SK-N-MC (cell line): ENCODE measurements around the gene SLC6A6.

Experiments used
- DNase-seq: peaks from one replicate; pipeline ENCODE4 v3.0.0-alpha.2; 2011; ENCODE audit warnings: low read depth, low spot score
- H3K27ac ChIP-seq: fragments of 200-600 bp; sonication (generic); 2 replicates; pipeline ENCODE4 v1.5.1; 2016; ENCODE audit warnings: mixed run types
- H3K36me3 ChIP-seq: fragments of 200-600 bp; sonication (generic); 2 replicates; pipeline ENCODE4 v1.6.1; 2017; ENCODE audit warnings: antibody characterized with exemption, low read length, mixed read lengths; ENCODE audit not compliant: insufficient read depth
- H3K4me3 ChIP-seq: fragments of 200-600 bp; sonication (generic); 2 replicates; pipeline ENCODE4 v1.5.1; 2016
- H3K9ac ChIP-seq: fragments of 200-600 bp; sonication (generic); 2 replicates; pipeline ENCODE4 v1.8.0; 2017; ENCODE audit warnings: mixed run types, mixed read lengths; ENCODE audit not compliant: insufficient read length
- H3K9me3 ChIP-seq: fragments of 200-600 bp; sonication (generic); 2 replicates; pipeline ENCODE4 v1.6.1; 2017; ENCODE audit warnings: low read depth, mild to moderate bottlenecking, antibody characterized with exemption, low read length, moderate library complexity, mixed read lengths
- EZH2 ChIP-seq: fragments of 200-600 bp; sonication (generic); IDR thresholded peaks from one replicate; pipeline ENCODE4 v1.6.1; 2017; ENCODE audit warnings: antibody characterized with exemption
- FOXP2 ChIP-seq: optimal IDR thresholded peaks from 2 replicates; pipeline ENCODE3; 2011; ENCODE audit warnings: mild to moderate bottlenecking, moderate library complexity; ENCODE audit not compliant: insufficient read depth; ENCODE audit errors: extremely low read length, control extremely low read depth
- POLR2AphosphoS5 ChIP-seq: IDR thresholded peaks from 2 replicates; pipeline ENCODE4 v1.6.1; 2012; ENCODE audit warnings: mild to moderate bottlenecking, low read depth, low read length, borderline replicate concordance

Gene SLC6A6

GRCh38 chr3:14488286-14489041 is 86.1 kb downstream of the SLC6A6 start:
- Histone ChIP-seq H3K27ac (no peak overlapping the region), H3K4me3 (no peak overlapping the region), H3K9me3 (no peaks in the 10 kb centered on the region), H3K36me3 (no peaks in the 10 kb centered on the region), H3K9ac (no peak overlapping the region)
- no peak for TF ChIP-seq POLR2AphosphoS5
- no peak for TF ChIP-seq FOXP2
- no peak for TF ChIP-seq EZH2
- DNase-seq: no peak

GRCh38 chr3:14489641-14490040 is 87.2 kb downstream of the SLC6A6 start:
- Histone ChIP-seq H3K9me3 (no peaks in the 10 kb centered on the region), H3K9ac (no peak overlapping the region), H3K4me3 (no peak overlapping the region), H3K27ac (no peak overlapping the region), H3K36me3 (no peaks in the 10 kb centered on the region)
- TF ChIP-seq EZH2 (no peak), FOXP2 (no peak), POLR2AphosphoS5 (no peak)
- DNase-seq: no peak

GRCh38 chr3:14490255-14490654 is 87.8 kb downstream of the SLC6A6 start:
- DNase-seq: no peak
- H3K4me3 ChIP-seq: no peak overlapping the region
- no peak overlapping the region for H3K27ac ChIP-seq
- no peak overlapping the region for H3K9ac ChIP-seq
- H3K9me3 ChIP-seq: no peaks in the 10 kb centered on the region
- H3K36me3 ChIP-seq: no peaks in the 10 kb centered on the region
- TF ChIP-seq POLR2AphosphoS5 (no peak), EZH2 (no peak), FOXP2 (no peak)

GRCh38 chr3:14490831-14491230 is 88.4 kb downstream of the SLC6A6 start:
- H3K9me3 ChIP-seq: no peaks in the 10 kb centered on the region
- no peak overlapping the region for H3K4me3 ChIP-seq
- no peak for DNase-seq
- no peaks in the 10 kb centered on the region for H3K36me3 ChIP-seq
- TF ChIP-seq FOXP2 (no peak), POLR2AphosphoS5 (no peak), EZH2 (no peak)
- H3K9ac ChIP-seq: no peak overlapping the region
- H3K27ac ChIP-seq: no peak overlapping the region

GRCh38 chr3:14491396-14492190 is 89.2 kb downstream of the SLC6A6 start:
- Histone ChIP-seq H3K4me3 (no peak overlapping the region), H3K27ac (no peak overlapping the region)
- TF ChIP-seq FOXP2 (no peak), EZH2 (no peak), POLR2AphosphoS5 (no peak)

GRCh38 chr3:14492948-14493881 is 90.8 kb downstream of the SLC6A6 start:
- H3K27ac ChIP-seq: no peak overlapping the region
- DNase-seq: no peak
- H3K9ac ChIP-seq: no peak overlapping the region
- no peaks in the 10 kb centered on the region for H3K36me3 ChIP-seq
- no peak overlapping the region for H3K4me3 ChIP-seq
- no peaks in the 10 kb centered on the region for H3K9me3 ChIP-seq
- no peak for TF ChIP-seq EZH2
- no peak for TF ChIP-seq POLR2AphosphoS5
- TF ChIP-seq FOXP2: no peak

More at GRCh38 chr3:14491396-14492190, 89.2 kb downstream of the SLC6A6 start:
- DNase-seq: no peak
- Histone ChIP-seq H3K9me3 (no peaks in the 10 kb centered on the region), H3K9ac (no peak overlapping the region), H3K36me3 (no peaks in the 10 kb centered on the region)

GRCh38 chr3:14494279-14494972 is 92.0 kb downstream of the SLC6A6 start:
- H3K9me3 ChIP-seq: no peaks in the 10 kb centered on the region
- DNase-seq: no peak
- no peak overlapping the region for H3K27ac ChIP-seq
- TF ChIP-seq EZH2 (no peak), FOXP2 (no peak), POLR2AphosphoS5 (no peak)
- H3K36me3 ChIP-seq: no peaks in the 10 kb centered on the region
- H3K4me3 ChIP-seq: no peak overlapping the region
- no peak overlapping the region for H3K9ac ChIP-seq

- Histone ChIP-seq H3K27ac (no peak overlapping the region), H3K9me3 (no peaks in the 10 kb centered on the region), H3K4me3 (no peak overlapping the region), H3K36me3 (no peaks in the 10 kb centered on the region), H3K9ac (no peak overlapping the region)
- TF ChIP-seq EZH2 (no peak), FOXP2 (no peak), POLR2AphosphoS5 (no peak)
- no peak for DNase-seq
Observed at GRCh38 chr3:14494973-14495300, 92.5 kb downstream of the SLC6A6 start.
